GM21529 (cell line): ENCODE data around the gene RAB9B.
"Not testable (repeated sequence)": the region's sequence is repeated elsewhere in the genome, so short reads cannot be mapped to it uniquely, and the experiment has no call there.

Source experiments
- ATAC-seq: cut with Tn5 transposase; IDR thresholded peaks from one replicate; pipeline ENCODE4 v1.9.1; 2021; ENCODE audit not compliant: unreplicated experiment

RAB9B gene

DNA sequence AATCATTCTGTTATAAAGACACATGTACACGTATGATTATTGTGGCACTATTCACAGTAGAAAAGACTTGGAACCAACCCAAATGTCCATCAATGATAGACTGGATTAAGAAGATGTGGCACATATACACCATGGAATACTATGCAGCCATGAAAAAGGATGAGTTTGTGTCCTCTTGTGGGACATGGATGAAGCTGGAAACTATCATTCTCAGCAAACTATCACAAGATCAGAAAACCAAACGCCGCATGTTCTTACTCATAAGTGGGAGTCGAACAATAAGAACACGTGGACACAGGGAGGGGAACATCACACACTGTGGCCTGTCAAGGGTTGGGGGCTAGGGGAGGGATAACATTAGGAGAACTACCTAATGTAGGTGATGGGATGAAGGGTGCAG, 15.0 kb downstream of the RAB9B start:
- ATAC-seq, result not testable (repeated sequence)

DNA sequence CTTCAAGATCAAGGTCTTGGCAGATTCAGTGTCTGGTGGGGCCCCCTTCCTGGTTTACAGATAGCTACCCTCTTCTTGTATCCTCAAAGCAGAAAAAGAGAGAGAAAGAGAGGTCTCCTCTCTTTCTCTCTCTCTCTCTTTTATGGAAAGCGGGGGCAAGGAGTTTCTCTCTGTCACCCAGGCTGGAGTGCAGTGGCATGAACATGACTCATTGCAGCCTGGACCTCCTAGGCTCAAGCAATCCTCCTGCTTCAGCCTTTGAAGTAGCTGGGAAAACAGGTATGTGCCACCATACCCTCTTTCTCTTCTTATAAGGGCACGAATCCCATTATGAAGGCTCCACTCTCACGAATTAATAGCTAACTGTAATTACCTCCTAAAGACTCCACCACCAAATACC, 20.2 kb downstream of the RAB9B start:
- no peak for ATAC-seq

DNA sequence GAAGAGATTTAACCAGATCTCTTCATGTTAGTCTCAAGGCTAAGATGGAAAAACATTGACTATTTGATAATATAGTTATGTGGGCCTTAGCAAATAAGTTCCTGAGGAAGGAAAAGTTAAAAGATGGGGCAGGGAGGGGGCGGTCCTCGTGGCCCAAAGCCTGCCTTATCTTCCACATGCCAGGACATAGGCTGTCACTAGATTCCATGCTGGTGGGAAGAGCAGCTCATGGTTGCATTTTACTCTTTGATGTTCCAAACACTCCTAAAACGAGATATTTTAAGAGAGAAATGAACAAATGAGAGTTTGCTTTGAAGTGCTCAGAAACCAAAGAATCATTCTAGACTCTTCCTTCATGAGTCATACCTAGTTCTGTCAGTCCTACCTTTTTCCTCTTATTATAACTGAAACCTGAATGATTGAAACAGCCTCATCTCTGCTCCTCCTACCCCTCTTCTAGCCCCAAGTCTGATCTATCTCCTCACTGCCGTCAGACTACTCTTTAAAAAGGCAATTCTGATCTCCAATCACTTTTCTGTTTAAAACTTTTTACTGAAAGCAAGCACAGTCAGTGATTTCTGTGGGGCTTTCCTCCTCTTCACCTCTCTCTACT, 25.1 kb downstream of the RAB9B start:
- ATAC-seq, result no peak

DNA sequence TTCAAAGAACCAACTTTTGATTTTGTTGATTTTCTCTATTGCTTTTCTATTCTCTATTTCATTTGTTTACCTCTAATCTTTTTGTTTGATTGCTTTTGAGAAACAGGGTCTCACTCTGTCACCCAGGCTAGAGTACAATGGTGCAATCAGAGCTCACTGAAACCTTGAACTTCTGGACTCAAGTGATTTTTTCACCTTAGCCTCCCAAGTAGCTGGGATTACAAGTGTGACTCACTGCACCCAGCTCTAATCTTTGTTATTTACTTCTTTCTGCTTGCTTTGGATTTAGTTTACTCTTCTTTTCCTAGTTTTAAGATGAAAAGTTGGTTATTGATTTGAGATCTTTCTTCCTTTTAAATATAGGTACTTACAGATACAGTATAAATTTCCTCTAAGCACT, 26.2 kb downstream of the RAB9B start:
- ATAC-seq, result no peak

DNA sequence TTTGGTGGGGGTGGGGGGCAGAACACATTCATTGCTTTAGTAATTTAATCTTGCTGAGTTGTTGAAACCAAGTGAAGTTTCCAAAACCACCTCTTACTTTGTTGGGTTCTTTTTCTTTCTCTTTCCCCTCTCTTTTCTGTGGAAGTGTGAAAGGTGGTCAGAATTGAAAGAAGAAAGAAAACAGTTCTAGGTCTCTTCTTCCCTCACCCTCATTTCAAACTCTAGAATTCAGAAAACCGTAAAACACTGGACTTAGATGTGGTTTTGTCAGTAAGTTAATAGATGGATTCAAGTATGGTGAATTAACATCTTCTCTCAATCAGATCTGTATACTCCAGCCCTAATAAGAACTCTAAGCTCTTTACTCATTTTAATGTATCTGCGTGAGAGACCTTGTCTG, 31.7 kb downstream of the RAB9B start:
- ATAC-seq, result no peak

DNA sequence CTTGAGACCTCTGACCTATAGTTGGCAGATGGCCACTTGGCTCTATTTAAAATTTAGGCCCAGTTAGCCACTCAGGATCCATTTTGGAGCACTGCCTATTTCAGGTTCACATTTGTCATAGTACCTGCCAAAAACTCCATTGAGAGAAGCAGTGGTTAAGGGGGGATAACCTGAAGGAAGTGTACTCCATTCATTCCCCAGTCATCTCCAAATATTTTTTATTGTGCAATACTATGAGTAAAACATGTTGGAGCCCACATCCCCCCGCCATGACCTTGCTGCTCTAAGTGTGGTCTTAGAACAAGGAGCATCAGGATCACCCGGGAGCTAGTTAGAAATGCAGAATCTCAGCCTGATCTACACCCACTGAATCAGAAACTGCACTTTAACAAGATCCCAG, 34.4 kb downstream of the RAB9B start:
- no peak for ATAC-seq

DNA sequence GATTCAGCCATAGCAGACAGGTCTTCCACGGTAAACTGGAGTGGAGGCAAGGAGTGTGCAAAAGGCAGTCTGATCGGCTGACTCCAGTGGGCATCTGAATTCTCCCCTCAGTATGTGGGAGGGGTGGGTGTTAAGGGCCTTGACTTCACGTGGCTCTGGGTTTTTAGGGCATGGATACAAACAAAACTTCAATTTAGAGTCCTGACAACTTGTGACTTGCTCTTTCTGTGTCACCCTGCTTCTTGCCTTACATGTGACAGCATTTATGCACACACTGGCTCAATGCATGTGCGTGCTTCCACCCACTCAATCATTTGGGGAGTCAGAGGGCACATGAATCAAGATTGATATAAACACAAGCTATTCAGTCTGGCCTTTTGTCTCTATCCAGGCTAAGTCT, 37.9 kb downstream of the RAB9B start:
- ATAC-seq, result no peak

DNA sequence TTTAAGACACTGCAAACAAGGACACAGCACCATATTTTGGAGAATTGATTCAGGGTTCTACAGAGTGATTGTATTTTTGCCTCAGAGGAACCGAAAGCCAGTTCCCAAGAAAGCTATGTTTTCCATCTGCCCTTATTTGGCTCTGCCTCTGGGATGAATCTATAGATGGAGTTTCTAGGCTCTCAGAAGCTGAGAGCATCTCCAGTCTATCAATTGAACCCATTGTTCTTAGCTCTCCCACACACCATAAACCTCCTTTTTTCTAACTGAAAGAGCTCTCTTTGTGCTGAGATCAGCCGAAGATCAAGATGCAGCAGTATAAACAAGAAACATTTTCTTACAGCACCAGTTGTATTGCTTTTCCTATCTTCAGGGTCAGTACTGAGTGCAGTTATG, 38.5 kb downstream of the RAB9B start:
- ATAC-seq, result no peak

DNA sequence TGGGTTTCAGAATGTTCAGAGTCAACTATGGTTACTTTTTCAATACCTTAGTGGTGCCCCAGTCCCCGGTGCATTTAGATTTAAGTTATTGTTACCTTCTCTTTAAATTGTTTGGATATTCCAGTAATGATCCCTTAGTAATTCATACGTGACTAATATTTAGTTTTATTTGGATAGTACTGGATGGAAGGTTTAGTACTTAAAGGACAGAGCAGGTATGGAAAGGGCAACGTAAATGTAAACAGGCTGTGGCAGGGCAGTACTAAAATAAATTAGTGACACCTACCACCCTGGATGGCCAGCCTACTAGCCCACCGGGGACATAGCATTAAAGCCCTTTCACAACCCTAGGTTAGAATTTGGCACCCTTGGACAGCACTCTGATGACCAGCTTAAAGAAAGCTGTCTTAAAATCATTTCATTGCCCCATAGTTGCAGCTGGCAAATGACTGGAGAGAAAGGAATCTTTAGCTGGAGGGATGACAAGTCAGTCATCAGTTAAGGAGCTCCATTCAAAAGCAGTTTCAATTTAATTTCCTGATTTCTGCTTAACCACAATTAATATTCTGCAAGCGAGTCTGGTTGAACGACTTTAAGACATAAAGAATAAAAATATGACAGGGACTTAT, 39.0 kb downstream of the RAB9B start:
- no peak for ATAC-seq

DNA sequence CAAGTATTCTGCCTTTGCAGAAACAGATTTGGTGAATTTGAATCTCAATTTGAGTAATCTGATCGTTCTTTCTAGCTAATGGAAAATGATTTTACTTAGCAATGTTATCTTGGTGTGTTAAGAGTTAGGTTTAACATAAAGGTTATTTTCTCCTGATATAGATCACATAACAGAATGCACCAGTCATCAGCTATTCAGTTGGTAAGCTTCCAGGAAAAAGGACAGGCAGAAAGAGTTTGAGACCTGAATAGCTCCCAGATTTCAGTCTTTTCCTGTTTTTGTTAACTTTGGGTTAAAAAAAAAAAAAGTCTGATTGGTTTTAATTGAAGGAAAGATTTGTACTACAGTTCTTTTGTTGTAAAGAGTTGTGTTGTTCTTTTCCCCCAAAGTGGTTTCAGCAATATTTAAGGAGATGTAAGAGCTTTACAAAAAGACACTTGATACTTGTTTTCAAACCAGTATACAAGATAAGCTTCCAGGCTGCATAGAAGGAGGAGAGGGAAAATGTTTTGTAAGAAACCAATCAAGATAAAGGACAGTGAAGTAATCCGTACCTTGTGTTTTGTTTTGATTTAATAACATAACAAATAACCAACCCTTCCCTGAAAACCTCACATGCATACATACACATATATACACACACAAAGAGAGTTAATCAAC, 40.1 kb downstream of the RAB9B start:
- no peak for ATAC-seq

DNA sequence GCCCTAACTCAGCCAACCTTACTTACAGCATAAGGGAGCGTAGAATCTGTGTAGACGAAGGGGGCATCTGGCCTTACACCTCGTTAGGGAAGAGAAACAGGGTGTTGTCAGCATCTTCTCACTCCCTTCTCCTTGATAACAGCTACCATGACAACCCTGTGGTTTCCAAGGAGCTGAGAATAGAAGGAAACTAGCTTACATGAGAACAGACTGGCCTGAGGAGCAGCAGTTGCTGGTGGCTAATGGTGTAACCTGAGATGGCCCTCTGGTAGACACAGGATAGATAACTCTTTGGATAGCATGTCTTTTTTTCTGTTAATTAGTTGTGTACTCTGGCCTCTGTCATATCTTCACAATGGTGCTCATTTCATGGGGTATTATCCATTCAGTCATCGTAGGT, 40.8 kb downstream of the RAB9B start:
- ATAC-seq, result no peak

DNA sequence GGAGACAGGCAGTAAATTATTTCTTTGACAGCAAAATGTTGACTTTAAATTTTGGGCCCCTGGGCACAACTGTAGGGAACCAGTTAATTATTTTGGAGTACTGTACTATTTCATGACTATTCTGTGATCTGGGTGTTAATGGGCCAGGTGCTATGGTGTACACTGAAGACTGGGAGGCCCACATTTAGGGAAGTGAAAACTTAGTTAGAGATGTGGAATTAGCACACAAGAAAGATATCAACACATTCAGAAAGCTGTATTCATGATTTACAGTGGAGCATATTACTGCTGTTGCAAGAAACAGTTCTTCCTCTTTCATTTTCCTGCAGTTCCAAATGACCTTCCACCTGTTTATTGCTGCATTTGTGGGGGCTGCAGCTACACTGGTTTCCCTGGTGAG, 43.1 kb downstream of the RAB9B start:
- ATAC-seq, result peak; percentile 89

DNA sequence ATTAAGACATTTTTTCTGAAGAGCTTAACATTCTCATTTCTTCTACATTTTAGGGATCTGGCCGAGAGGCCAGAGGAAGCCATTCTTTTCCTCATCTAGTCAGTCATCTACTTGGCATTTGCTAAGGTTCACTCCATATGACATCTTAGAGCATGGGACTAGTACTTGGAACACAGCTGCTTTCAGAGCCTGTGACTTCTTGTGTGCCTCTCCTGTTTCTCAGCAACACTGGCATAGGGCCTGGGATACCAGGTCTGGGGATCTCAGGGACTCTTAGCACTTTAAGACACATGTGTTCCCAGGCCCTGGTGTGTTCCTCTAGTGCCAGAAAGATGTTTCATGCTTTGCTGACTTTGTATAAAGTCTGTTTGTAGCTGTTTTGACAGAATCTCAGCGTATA, 48.1 kb downstream of the RAB9B start:
- ATAC-seq, result no peak

DNA sequence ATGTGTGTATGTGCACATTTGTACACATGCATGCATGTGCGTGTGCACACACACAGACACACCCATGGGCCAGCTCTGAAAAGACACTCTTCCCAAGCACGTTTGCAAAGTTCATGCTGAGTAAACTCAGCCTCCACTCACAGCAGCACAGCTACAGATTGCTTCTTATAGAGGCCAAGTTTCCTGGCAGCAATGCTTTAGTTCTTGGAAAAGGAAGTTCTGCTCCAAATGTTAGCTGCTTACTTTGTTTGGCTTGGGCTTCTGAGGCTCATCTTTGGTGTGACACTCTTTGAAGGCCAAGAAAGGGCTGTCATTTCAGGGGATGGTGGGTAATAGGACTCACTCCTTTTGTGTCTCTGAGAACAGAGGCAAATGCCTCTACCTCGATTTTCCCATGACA, 48.9 kb downstream of the RAB9B start:
- ATAC-seq, result no peak

DNA sequence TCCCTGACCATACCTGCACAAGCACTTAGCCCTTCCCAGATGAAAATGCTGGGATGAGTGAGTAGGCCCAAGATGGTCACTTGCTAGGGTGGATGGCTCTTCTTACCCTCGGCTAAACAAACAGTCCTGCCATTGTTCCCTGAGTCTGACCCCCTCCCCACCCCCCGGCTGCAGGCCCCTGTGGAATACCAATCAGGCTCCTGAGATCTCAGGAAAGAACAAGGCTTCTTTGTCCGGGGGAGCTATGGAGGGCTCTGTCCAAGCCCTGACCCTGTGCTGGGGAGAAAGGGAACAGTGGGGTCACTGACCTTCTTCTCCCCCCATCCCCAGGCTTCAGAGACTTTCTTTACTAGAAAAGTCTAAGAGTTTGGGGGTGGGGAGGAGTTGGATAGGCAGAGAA, 49.4 kb downstream of the RAB9B start:
- no peak for ATAC-seq

DNA sequence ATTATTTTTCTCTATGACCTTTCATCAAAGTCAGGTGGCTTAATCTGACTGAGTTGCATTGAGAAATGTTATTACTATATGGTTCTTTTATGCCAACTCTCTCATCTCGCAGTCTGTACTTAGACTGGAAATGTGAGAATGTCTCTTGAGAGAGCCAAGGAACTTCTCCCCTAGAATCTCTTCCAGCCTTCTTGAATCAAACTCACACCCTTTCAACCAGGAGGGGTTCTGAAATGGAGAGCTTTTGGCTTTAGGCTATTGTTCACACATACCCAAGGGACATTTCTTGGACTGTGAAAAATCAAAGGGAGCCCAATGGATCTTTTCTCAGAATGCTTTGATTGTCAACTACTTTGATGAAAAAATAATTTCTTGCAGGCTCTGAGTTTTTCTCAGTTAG, 50.4 kb downstream of the RAB9B start:
- no peak for ATAC-seq

DNA sequence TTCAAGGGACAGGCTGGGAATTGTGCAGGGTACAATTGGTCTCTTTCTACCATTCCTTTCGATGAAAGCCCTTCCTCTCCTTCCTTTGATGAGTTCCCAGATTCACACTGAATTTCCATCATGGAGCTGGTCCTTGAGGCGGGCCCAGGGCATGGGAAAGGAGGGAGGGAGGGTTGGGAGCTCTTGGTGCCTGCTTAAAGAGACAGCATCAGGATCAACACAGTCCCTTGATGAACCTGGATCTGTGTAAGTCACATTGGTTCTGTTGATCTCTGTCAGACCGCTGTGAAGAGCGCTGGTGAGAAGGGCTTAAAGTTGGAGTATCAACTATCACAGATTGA, 51.0 kb downstream of the RAB9B start:
- no peak for ATAC-seq

DNA sequence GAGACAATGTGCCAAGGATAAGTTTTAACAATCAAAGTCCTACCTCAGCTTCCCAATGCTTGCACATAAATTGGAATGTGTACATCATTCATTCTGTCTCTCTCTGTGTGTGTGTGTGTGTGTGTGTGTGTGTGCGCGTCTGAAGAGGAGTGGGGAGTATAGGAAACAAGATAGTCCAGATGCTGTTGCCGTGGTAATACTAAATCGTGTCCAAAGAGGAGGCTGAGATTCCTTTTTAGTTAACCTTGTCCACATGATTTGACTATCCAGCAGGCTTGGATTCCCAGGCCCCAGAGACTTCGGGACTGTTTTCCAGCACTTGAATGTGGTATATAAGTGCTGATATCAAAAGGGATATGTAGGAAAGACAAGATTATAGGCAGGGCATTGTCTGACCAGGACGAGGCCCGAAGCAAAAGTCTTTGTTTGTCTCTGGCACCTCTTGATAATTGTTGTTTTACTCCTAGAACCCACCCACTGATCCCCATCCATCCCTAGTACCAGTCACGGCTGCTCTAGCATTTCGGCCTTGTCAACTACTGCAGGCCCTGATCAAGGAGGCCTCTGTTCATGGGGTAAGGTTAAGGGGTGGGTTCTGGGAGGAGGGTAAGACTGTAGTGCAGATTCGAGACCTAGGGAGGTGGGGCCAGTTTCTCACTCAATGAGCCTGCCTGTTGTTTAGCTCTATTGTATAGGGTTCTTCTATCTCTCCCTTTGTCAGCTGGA, 51.6 kb downstream of the RAB9B start:
- ATAC-seq, result no peak

DNA sequence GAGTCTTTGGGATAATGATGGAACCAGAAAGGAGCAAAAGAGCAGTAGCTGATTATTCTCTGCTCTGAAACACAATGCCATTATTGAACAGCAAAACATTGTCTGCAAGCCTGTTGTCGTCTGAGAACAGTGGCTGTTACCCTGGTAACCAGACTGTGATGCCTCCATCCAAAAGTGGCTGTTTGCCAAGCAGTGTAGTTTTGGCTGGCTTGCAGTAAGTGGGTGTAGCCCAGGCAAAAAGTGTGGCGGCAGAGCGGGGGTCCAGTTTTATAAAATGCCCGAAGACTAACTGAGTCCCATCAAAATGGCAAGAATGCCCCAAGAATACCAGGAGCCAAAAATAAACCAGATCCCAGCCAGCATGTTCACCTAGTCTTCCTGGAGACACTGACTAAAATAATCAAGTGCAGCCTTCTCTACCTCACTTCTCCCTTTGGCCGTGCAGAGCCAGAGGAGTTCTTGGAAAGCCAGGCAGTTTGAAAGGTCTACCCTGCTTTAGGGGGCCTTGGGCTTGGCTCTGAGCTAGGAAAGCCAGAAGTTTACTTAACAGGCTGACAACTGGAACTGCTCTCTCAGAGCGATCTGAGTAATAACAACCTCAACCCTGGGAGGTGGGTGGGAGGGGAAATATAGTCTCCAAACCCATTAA, 52.8 kb downstream of the RAB9B start:
- no peak for ATAC-seq

DNA sequence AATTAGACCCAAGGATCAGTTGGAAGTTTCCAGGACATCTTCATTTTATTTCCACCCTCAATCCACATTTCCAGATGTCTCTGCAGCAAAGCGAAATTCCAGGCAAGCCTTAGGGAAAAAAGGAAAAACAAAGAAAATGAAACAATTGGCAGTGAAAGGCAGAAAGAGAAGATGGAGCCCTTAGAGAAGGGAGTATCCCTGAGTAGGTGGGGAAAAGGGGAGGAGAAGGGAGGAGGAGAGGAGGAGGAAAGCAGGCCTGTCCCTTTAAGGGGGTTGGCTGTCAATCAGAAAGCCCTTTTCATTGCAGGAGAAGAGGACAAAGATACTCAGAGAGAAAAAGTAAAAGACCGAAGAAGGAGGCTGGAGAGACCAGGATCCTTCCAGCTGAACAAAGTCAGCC, 55.5 kb downstream of the RAB9B start, which contains the start of gene PLP1:
Gene PLP1 (plus strand): TSS at position 295 of the 400 bp plus-strand sequence. CDS start 156 bp downstream, outside the sequence.
- ATAC-seq, result no peak

DNA sequence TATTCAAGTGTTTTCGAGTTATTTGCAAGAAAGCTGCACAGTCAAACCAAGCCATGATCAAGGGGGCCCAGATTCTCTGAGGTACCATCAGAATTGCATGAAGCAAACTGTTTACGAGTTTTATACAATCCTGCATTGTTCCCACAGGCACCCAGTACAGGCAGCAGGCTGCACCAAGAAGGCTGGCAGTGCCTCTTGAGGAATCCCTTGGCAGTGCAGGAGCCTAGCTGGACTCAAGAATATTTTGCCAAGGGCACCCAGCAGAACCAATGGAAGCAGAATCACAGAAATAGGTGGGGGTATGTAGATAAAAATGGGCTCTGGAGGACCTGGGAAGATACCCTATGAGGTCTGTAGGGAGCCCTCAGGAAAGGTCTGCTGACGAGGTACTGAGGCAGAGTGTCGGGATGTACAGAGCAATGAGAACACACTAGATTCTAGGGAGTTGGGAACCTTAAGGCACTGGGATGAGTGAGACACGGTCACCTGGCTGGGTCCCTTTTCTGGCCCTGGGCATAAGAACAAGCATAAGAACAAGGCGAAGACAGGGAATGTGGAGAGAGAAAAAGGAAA, 57.9 kb downstream of the RAB9B start:
- no peak for ATAC-seq
